KMS-11 (cell line): ENCODE measurements around the gene TRPC4.

Source experiments
- H2AFZ ChIP-seq: fragments of 200-600 bp; sonication (generic); 2 replicates; pipeline ENCODE4 v1.6.1; 2016; ENCODE audit warnings: antibody characterized with exemption, mixed run types, low read depth
- H3K27ac ChIP-seq: fragments of 200-600 bp; sonication (generic); 2 replicates; pipeline ENCODE4 v1.6.1; 2016; ENCODE audit warnings: mild to moderate bottlenecking, mixed run types
- H3K27me3 ChIP-seq: fragments of 200-600 bp; sonication (generic); 2 replicates; pipeline ENCODE4 v1.6.1; 2017; ENCODE audit warnings: mild to moderate bottlenecking, low read depth, mixed run types, moderate library complexity; ENCODE audit not compliant: insufficient read depth
- H3K36me3 ChIP-seq: fragments of 200-600 bp; sonication (generic); 2 replicates; pipeline ENCODE4 v1.6.1; 2017; ENCODE audit warnings: mild to moderate bottlenecking, mixed run types; ENCODE audit not compliant: insufficient read depth
- H3K4me1 ChIP-seq: fragments of 200-600 bp; sonication (generic); 2 replicates; pipeline ENCODE4 v1.6.1; 2016; ENCODE audit warnings: mild to moderate bottlenecking, low read depth, mixed run types; ENCODE audit not compliant: poor library complexity, severe bottlenecking
- H3K4me2 ChIP-seq: fragments of 200-600 bp; sonication (generic); 2 replicates; pipeline ENCODE4 v1.7.0; 2016; ENCODE audit warnings: mild to moderate bottlenecking, mixed run types
- H3K4me3 ChIP-seq: fragments of 200-600 bp; sonication (generic); IDR thresholded peaks from 2 replicates; pipeline ENCODE4 v1.6.1; 2017; ENCODE audit warnings: low read depth, low read length, mixed read lengths; ENCODE audit not compliant: insufficient read depth
- H3K79me2 ChIP-seq: fragments of 200-600 bp; sonication (generic); 2 replicates; pipeline ENCODE4 v1.6.1; 2016; ENCODE audit warnings: low read depth, mixed run types; ENCODE audit not compliant: insufficient read depth
- H3K9ac ChIP-seq: fragments of 200-600 bp; sonication (generic); 2 replicates; pipeline ENCODE4 v1.6.1; 2016; ENCODE audit warnings: mild to moderate bottlenecking, mixed run types
- H4K20me1 ChIP-seq: fragments of 200-600 bp; sonication (generic); 2 replicates; pipeline ENCODE4 v1.6.1; 2016; ENCODE audit warnings: mild to moderate bottlenecking, mixed run types; ENCODE audit not compliant: insufficient read depth
- CTCF ChIP-seq: fragments of 200-600 bp; sonication (generic); conservative IDR thresholded peaks from 2 replicates; pipeline ENCODE4 v1.6.1; 2017; ENCODE audit warnings: low read depth, mild to moderate bottlenecking, antibody characterized with exemption, low read length, moderate library complexity, mixed read lengths

TRPC4 gene

GRCh38 chr13:37889820-37890219, 20.2 kb upstream of the TRPC4 start:
- TF ChIP-seq CTCF = no peak
- no peaks in the 10 kb centered on the region for H3K79me2 ChIP-seq
- no peak overlapping the region for H3K9ac ChIP-seq
- H3K4me2 ChIP-seq = peak overlapping the region; percentile 30; the same call in 1 of the 2 replicates
- H3K4me3 ChIP-seq = no peak overlapping the region
- no peaks in the 10 kb centered on the region for H3K27me3 ChIP-seq
- H2AFZ ChIP-seq = 0 out of 2 replicates have a peak overlapping the region, but pooled peaks have one; percentile 54
- H4K20me1 ChIP-seq = no peaks in the 10 kb centered on the region
- no peaks in the 10 kb centered on the region for H3K36me3 ChIP-seq
- H3K27ac ChIP-seq = no peak overlapping the region
- H3K4me1 ChIP-seq = no peaks in the 10 kb centered on the region

GRCh38 chr13:37889102-37889501, 19.5 kb upstream of the TRPC4 start:
- H2AFZ ChIP-seq = peak overlapping the region; percentile 54; the same call in 1 of the 2 replicates
- TF ChIP-seq CTCF = no peak
- H3K9ac ChIP-seq = no peak overlapping the region
- H4K20me1 ChIP-seq = no peaks in the 10 kb centered on the region
- no peaks in the 10 kb centered on the region for H3K27me3 ChIP-seq
- H3K27ac ChIP-seq = no peak overlapping the region
- H3K79me2 ChIP-seq = no peaks in the 10 kb centered on the region
- H3K36me3 ChIP-seq = no peaks in the 10 kb centered on the region
- H3K4me1 ChIP-seq = no peaks in the 10 kb centered on the region
- H3K4me3 ChIP-seq = no peak overlapping the region
- H3K4me2 ChIP-seq = 0 out of 2 replicates have a peak overlapping the region, but pooled peaks have one; percentile 30

- no peaks in the 10 kb centered on the region for H4K20me1 ChIP-seq
- H3K79me2 ChIP-seq = no peaks in the 10 kb centered on the region
- H3K27ac ChIP-seq = no peak overlapping the region
- no peaks in the 10 kb centered on the region for H3K27me3 ChIP-seq
- TF ChIP-seq CTCF = no peak
- no peaks in the 10 kb centered on the region for H3K36me3 ChIP-seq
- H3K4me2 ChIP-seq = no peak overlapping the region
- no peak overlapping the region for H2AFZ ChIP-seq
- no peak overlapping the region for H3K4me3 ChIP-seq
- no peaks in the 10 kb centered on the region for H3K4me1 ChIP-seq
- no peak overlapping the region for H3K9ac ChIP-seq
Observed at GRCh38 chr13:37886879-37887278, 17.3 kb upstream of the TRPC4 start.

- Histone ChIP-seq H3K27ac (no peak overlapping the region), H3K4me1 (no peaks in the 10 kb centered on the region), H3K9ac (no peak overlapping the region), H3K4me2 (no peak overlapping the region), H2AFZ (no peak overlapping the region), H3K27me3 (no peaks in the 10 kb centered on the region), H4K20me1 (no peaks in the 10 kb centered on the region), H3K79me2 (no peaks in the 10 kb centered on the region), H3K36me3 (no peaks in the 10 kb centered on the region), H3K4me3 (no peak overlapping the region)
- no peak for TF ChIP-seq CTCF
Observed at GRCh38 chr13:37884674-37885073, 15.1 kb upstream of the TRPC4 start.

- H3K27me3 ChIP-seq = no peaks in the 10 kb centered on the region
- TF ChIP-seq CTCF = no peak
Observed at GRCh38 chr13:37884026-37884425, 14.5 kb upstream of the TRPC4 start.

More at GRCh38 chr13:37884026-37884425, 14.5 kb upstream of the TRPC4 start:
- no peaks in the 10 kb centered on the region for H3K4me1 ChIP-seq
- no peak overlapping the region for H3K27ac ChIP-seq
- H3K4me3 ChIP-seq = no peak overlapping the region
- H3K4me2 ChIP-seq = no peak overlapping the region
- H2AFZ ChIP-seq = no peak overlapping the region
- H3K36me3 ChIP-seq = no peaks in the 10 kb centered on the region
- H3K9ac ChIP-seq = no peak overlapping the region
- H4K20me1 ChIP-seq = no peaks in the 10 kb centered on the region
- no peaks in the 10 kb centered on the region for H3K79me2 ChIP-seq
